ENCODE measurements around the gene RGS17. TPM values are rescaled to one million over a fixed set of nuclear protein-coding genes. Genes with fewer than 3 reads are reported as not detected.

The RGS17 gene, protein sequence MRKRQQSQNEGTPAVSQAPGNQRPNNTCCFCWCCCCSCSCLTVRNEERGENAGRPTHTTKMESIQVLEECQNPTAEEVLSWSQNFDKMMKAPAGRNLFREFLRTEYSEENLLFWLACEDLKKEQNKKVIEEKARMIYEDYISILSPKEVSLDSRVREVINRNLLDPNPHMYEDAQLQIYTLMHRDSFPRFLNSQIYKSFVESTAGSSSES
- total RNA-seq (2022; extraction: Qiagen RNA extraction; ENCODE audit: low read depth), result 5.0 to 9.0 TPM (median 8.1 TPM) in 5 replicates

DNA sequence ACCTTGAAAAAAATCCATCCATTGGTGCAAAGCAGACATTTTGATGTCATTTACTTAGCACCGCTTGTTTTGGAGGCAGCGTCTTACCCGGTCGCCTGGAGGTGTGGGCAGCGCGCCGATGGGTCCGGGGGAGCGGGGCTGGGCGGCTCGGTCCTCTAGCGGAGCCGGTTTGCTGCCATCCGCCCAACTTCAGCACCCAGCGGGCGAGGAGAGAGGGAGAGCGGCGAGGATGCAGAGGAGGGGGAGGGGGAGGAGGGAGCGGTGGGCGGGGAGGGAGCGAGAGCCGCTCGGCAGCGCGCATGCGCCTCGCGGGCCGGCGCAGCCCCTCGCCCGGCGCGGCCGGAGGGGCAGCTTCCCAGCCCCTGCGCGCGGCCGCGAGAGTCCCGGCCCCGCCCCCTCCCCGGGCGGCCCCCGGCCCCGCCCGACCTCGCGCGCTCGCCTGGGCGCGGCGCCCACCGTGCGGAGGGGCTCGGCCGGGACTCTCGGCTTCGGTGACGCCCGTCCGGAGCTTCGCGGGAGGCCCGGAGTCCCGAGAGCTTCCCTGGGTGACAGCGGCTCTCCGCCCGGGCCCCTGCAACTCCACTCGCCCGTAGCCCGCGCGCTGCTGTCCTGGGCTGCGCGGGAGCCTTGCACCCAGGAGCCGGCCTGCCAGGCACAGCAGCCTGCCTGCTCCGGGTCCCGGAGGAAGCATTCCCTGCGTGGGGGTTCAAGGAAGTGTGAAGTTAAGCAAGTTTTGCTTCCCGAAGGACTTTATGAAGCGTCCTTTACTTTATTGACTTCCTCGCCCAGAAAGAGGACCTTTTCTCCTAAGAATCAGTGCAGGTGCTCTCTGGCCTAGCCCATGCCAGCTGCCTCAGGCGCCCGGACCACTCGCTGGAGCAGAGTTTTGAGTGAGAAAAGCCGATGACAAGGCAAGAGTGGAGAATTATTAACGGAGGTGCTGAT, at the start of gene RGS17:
RGS17 (minus strand) TSS at position 246 of the 945 bp plus-strand sequence. CDS start 87,264 bp downstream, outside the sequence.

DNA sequence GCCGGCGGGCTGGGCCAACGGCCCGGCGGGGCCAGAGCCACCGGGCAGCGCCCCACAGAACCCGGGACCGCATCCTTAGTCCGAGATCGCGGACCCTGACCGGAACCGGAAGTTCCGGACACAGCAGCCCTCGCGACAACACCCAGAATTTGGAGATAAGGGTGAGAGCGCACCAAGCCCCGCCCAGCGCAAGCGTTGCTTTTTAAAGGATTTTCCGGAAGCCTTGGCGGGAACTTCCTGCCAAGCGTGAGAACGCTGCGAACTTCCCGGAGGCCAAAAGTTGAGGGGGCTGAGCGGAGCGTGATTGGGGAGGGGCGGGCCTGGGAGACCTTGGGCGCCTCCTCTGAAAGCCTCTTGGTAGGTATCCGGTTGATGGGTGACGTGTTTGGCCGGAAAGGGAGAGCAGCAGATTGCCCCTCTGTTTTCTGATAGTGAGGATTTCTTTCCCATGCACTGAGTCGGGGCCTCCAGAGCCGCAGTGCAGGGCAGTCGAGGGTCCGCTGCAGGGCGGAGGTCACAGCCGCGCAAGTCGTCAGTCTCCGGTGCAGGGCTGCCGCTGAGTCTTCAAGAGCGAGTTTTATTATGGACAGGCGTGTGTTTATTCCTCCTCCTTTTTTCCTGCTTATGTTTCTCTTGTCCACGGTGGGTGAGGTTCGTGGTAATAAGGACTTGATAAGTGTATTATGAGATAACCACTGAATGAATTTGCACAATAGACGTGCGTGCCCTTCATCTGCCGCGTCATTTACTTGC, 128.3 kb downstream of the RGS17 start, which contains the start of gene MTRF1L:
MTRF1L (minus strand) TSS at position 97 of the 753 bp plus-strand sequence; CDS start at position 73, 24 bp downstream.

DNA sequence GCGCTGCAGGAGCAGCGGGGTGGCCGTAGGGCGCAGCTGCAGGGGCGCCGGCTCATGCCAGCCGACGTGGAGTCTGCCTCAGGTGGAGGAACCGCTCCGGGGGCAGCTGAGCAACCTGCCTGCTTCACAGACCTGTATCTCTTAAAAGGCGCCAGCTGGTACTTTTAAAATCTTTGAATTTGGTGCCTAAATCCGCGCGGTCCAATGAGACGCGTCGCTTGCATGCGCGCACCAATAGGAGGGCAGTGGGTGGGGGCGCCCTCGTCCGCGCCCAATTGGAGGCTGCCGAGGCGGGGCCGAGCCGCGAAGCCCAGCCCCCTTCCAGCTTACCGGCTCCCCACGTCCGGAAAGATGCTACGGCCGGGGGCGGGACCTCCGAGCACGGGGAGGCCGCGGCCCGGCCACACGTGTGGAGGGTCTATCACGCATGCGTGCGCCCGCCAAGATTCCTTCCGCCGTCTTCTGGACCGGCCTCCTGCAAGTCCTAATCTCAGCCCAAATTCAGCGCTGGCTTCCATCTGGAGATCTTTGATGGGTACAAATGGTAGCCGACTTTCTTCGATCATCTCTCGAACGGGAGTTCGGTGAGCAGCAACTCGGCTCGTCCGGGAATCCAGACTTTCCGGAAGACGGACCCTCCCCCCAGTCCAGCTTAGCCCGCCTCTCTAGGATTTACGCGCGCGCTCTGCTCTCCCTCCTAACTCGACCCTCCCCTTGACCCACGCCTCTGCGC, 148.0 kb downstream of the RGS17 start, which contains the start of gene FBXO5:
FBXO5 (minus strand) TSS at position 138 of the 733 bp plus-strand sequence; CDS start at position 56, 82 bp downstream.

Other genes with a start within 250 kb of the RGS17 start
- 16.5 to 21.8 TPM (median 20.0 TPM) in 5 replicates for gene FBXO5, start 148.2 kb downstream of the RGS17 start, total RNA-seq (2022; extraction: Qiagen RNA extraction; ENCODE audit: low read depth)
- gene MTRF1L, start 128.6 kb downstream of the RGS17 start, total RNA-seq (2022; extraction: Qiagen RNA extraction; ENCODE audit: low read depth), result 15.1 to 16.8 TPM (median 16.5 TPM) in 5 replicates